Natural killer cell (primary cell): ENCODE measurements around the gene CD248. TPM values are rescaled to one million over a fixed set of nuclear protein-coding genes. Genes with fewer than 3 reads are reported as not detected.
"Not testable (repeated sequence)": the region's sequence is repeated elsewhere in the genome, so short reads cannot be mapped to it uniquely, and the experiment has no call there.

Experiments used
- ATAC-seq, 3 donors: fragments of 150-1000 bp in 2 of 3; fragments of 200-7000 bp in 1 of 3; cut with Tn5 transposase; 1 replicate in 1 of 3; 2 replicates in 2 of 3; pipeline ENCODE4 v1.10.0; 2021; ENCODE audit warnings: mild to moderate bottlenecking in 2 of 3, moderate library complexity in 2 of 3
- DNase-seq, 2 donors: peaks; one replicate each; pipeline versions ENCODE4 v3.0.0 to v3.0.0-alpha.2; 2013 to 2021; ENCODE audit warnings: mixed read lengths in 1 of 2
- H3K27ac ChIP-seq: one replicate; pipeline ENCODE4 v1.5.1; 2013; ENCODE audit warnings: mild to moderate bottlenecking, low read length
- H3K27me3 ChIP-seq: one replicate; pipeline ENCODE4 v1.6.1; 2013; ENCODE audit warnings: low read length; ENCODE audit not compliant: control insufficient read depth, insufficient read depth
- H3K36me3 ChIP-seq: one replicate; pipeline ENCODE4 v1.6.1; 2013; ENCODE audit warnings: low read length; ENCODE audit not compliant: control insufficient read depth, insufficient read depth
- H3K4me1 ChIP-seq: one replicate; pipeline ENCODE4 v1.6.1; 2013; ENCODE audit warnings: low read length; ENCODE audit not compliant: control insufficient read depth, insufficient read depth
- H3K4me3 ChIP-seq: one replicate; pipeline ENCODE4 v1.5.1; 2013; ENCODE audit warnings: low read length
- H3K9me3 ChIP-seq: one replicate; pipeline ENCODE4 v1.6.1; 2013; ENCODE audit warnings: low read length; ENCODE audit not compliant: control insufficient read depth, insufficient read depth
- H3K27ac Mint-ChIP-seq, 2 donors: one replicate each; pipeline ENCODE4 v1.8.0; 2022; ENCODE audit warnings: mild to moderate bottlenecking in 2 of 2, mixed read lengths in 2 of 2, moderate library complexity in 1 of 2
- H3K27me3 Mint-ChIP-seq, 2 donors: one replicate each; pipeline ENCODE4 v1.8.0; 2022; ENCODE audit warnings: low read depth in 2 of 2, mixed read lengths in 2 of 2
- H3K36me3 Mint-ChIP-seq: one replicate; pipeline ENCODE4 v1.8.0; 2022; ENCODE audit warnings: mixed read lengths
- H3K4me1 Mint-ChIP-seq, 2 donors: one replicate each; pipeline ENCODE4 v1.8.0; 2022; ENCODE audit warnings: mixed read lengths in 2 of 2
- H3K4me3 Mint-ChIP-seq: one replicate; pipeline ENCODE4 v1.8.0; 2022; ENCODE audit warnings: mild to moderate bottlenecking, moderate library complexity, mixed read lengths
- H3K9me3 Mint-ChIP-seq, 2 donors: one replicate each; pipeline ENCODE4 v1.8.0; 2022; ENCODE audit warnings: mixed read lengths in 2 of 2
- WGBS: methylation state at CpG from one replicate; pipeline ENCODE4 v1.1.7; 2013; ENCODE audit warnings: missing lambda C conversion rate; ENCODE audit not compliant: insufficient coverage; 5-methylcytosine and 5-hydroxymethylcytosine counted together
- intact Hi-C: fragments of 100-400 bp; cut with micrococcal nuclease; formaldehyde crosslinking; loops from one replicate; pipeline ENCODE4 v1.14.2; 2022
- total RNA-seq, 4 donors: library from RNA; stranded (reverse); fragments of 120-200 nt in 1 of 4; gene quantifications; one replicate each; pipeline versions ENCODE4 v1.2.3 to v1.2.4, GENCODE V29; 2013 to 2022
- TF ChIP-seq, protein P1 (sequence below): fragments of 200-600 bp; IDR thresholded peaks from one replicate; pipeline ENCODE4 v1.8.0; 2022; ENCODE audit warnings: antibody characterized with exemption

The CD248 gene
- total RNA-seq, 3 donors from 2014 or later (not counting 1 experiment from before 2014, with no cell fraction given) = 0.23 to 0.40 (median 0.32) TPM

DNA sequence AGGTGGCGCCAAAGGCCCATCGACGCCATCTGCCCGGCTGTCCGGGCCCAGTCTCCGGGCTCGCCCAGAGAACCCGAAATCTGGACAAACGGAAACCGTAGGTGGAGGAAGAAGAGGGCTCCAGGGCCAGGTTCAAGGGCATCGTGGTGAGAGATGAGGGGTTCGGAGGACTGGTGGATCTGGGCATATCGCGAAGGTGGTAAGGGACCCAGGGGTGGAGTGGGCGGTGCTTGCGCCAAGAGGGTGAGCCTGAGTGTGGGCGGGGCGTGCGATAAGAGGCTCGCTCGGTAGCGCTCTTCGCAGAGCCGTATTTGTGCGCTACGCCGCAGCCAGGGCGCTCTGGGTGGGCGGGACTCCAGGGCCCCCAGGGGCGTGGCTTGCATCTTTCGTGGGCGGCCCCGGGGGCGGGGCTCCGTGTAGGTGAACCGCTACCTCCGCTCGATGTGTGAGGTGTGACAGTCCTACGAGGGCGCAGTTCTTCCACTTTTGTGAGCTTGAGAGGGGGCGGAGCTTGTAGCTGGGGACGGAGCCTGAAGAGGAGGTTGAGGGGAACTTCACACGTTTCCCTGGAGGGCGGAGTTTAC, 4.8 kb downstream of the CD248 start:
- Histone ChIP-seq H3K4me3 (peak overlapping the region; percentile 51), H3K36me3 (no peaks in the 10 kb centered on the region), H3K27me3 (no peaks in the 10 kb centered on the region), H3K9me3 (no peaks in the 10 kb centered on the region), H3K4me1 (peaks cover 23% of the 10 kb centered on the region), H3K27ac (peak overlapping the region; percentile 85)
- Mint-ChIP-seq H3K36me3 (no peaks in the 10 kb centered on the region), H3K4me3 (peak overlapping the region; percentile 98), H3K4me1 (peaks cover 11 to 21% of the 10 kb centered on the region in 2 donors), H3K9me3 (no peaks in the 10 kb centered on the region), H3K27me3 (peaks cover 11 to 22% of the 10 kb centered on the region in 2 donors), H3K27ac (peak overlapping the region; percentile 94 to 97)
- intact Hi-C loops = loop anchor here (1.0 kb wide), 4 partner anchors 16 to 77 kb away; partner anchors contain the start of gene BRMS1
- DNase-seq = peak; percentile 95 to 99
- TF ChIP-seq, protein P1, sequence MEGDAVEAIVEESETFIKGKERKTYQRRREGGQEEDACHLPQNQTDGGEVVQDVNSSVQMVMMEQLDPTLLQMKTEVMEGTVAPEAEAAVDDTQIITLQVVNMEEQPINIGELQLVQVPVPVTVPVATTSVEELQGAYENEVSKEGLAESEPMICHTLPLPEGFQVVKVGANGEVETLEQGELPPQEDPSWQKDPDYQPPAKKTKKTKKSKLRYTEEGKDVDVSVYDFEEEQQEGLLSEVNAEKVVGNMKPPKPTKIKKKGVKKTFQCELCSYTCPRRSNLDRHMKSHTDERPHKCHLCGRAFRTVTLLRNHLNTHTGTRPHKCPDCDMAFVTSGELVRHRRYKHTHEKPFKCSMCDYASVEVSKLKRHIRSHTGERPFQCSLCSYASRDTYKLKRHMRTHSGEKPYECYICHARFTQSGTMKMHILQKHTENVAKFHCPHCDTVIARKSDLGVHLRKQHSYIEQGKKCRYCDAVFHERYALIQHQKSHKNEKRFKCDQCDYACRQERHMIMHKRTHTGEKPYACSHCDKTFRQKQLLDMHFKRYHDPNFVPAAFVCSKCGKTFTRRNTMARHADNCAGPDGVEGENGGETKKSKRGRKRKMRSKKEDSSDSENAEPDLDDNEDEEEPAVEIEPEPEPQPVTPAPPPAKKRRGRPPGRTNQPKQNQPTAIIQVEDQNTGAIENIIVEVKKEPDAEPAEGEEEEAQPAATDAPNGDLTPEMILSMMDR = peak; percentile 57
- WGBS = 0% methylated on average over 44 of the region's 44 CpGs
- ATAC-seq = peak; percentile 77 to 89 (median 78)

DNA sequence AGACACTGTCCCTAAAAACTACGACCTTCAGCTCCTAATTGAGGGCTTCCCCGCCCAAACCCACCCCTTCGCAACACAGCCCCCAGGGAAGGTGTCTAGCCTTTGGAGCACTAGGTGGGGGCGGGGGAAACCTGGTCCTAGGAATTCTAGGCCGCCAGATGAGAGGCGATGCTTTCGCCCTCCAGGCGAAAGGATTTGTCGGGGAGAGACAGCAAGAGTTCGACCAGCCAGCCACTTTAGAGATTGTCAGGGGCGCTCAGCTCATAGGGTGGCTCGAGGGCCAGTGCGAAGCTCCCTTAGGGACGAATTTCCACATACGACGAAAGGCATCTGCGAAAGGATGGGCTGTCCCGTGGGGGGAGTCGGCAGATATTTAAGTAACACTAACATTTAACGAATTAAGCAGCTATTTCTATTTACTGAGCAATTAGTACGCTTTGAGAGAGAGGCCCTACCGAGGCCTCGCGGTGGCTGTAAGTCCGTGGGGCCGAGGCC, 5.3 kb downstream of the CD248 start:
- H3K4me3 ChIP-seq = peak overlapping the region; percentile 51
- 36% methylated on average over 26 of the region's 26 CpGs for WGBS
- H3K9me3 Mint-ChIP-seq = no peaks in the 10 kb centered on the region
- H3K4me3 Mint-ChIP-seq = peak overlapping the region; percentile 98
- no peaks in the 10 kb centered on the region for H3K9me3 ChIP-seq
- no peaks in the 10 kb centered on the region for H3K36me3 ChIP-seq
- no peaks in the 10 kb centered on the region for H3K27me3 ChIP-seq
- H3K36me3 Mint-ChIP-seq = no peaks in the 10 kb centered on the region
- intact Hi-C loops = loop anchor here (1.0 kb wide), 1 partner anchor 37 kb away; no protein-coding TSS in a partner anchor
- peaks cover 11 to 22% of the 10 kb centered on the region in 2 donors for H3K27me3 Mint-ChIP-seq
- DNase-seq (no peak), ATAC-seq (peak in 1 of 3 donors; percentile 65)
- H3K27ac ChIP-seq = peak overlapping the region; percentile 85
- TF ChIP-seq, protein P1 = peak; percentile 93
- peak overlapping the region; percentile 94 to 97 for H3K27ac Mint-ChIP-seq
- H3K4me1 Mint-ChIP-seq = peaks cover 11 to 20% of the 10 kb centered on the region in 2 donors
- H3K4me1 ChIP-seq = peaks cover 23% of the 10 kb centered on the region

DNA sequence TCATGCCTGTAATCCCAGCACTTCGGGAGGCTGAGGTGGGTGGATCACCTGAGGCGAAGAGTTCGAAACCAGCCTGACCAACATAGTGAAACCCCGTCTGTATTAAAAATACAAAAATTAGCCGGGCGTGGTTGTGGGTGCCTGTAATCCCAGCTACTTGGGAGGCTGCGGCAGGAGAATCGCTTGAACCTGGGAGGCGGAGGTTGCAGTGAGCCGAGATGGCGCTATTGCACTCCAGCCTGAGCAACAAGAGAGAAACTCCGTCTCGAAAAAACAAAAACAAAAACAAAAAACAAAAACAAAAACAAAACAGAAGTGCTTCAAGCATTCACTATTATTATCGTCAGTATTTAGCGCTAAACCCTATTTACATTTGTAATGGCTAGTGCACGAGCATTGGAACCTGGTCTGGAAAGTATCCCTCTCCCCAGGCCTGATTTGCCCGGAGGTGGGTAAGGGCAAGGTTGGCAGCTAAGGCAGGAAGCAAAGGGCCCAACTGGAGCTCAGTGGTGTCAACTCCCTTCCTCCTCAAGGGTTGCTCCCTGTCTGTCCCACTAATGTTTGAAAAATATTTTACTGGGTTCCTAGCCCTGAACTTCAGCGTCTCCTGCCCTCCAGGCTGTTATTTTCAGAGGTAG, 5.9 kb downstream of the CD248 start:
- intact Hi-C loops = loop anchor here (1.0 kb wide), 1 partner anchor 37 kb away; no protein-coding TSS in a partner anchor
- not testable (repeated sequence) for H3K27me3 ChIP-seq, H3K27ac ChIP-seq, H3K4me3 Mint-ChIP-seq, H3K4me3 ChIP-seq, H3K36me3 ChIP-seq, H3K36me3 Mint-ChIP-seq, H3K9me3 Mint-ChIP-seq, H3K9me3 ChIP-seq, H3K27ac Mint-ChIP-seq, DNase-seq, ATAC-seq
- peaks cover 11 to 20% of the 10 kb centered on the region in 2 donors for H3K4me1 Mint-ChIP-seq
- peaks cover 9 to 18% of the 10 kb centered on the region in 2 donors for H3K27me3 Mint-ChIP-seq
- peaks cover 23% of the 10 kb centered on the region for H3K4me1 ChIP-seq
- WGBS = 96% methylated on average over 18 of the region's 18 CpGs

DNA sequence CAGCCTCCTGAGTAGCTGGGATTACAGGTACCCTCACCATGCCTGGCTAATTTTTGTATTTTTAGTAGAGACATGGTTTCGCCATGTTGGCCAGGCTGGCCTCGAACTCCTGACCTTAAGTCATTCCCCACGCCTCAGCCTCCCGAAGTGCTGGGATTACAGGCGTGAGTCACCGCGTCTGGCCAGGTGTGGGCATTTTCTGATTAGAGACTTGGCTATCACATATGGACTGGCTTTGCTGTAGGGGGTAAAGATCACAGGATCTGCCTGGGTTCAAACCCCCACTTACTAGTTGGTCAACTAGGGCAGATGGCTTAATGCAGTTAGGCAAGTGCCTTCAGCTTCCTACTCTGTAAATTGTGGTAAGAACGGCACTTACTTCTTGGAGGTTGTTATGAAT, 6.5 kb downstream of the CD248 start:
- no peaks in the 10 kb centered on the region for H3K9me3 ChIP-seq
- peaks cover 23% of the 10 kb centered on the region for H3K4me1 ChIP-seq
- ATAC-seq = no peak
- no peak overlapping the region for H3K27ac Mint-ChIP-seq
- H3K4me1 Mint-ChIP-seq = peaks cover 11 to 20% of the 10 kb centered on the region in 2 donors
- H3K4me3 Mint-ChIP-seq = no peak overlapping the region
- no peaks in the 10 kb centered on the region for H3K36me3 ChIP-seq
- no peak for DNase-seq
- H3K4me3 ChIP-seq = no peak overlapping the region
- 94% methylated on average over 8 of the region's 8 CpGs for WGBS
- H3K27me3 Mint-ChIP-seq = peaks cover 3 to 13% of the 10 kb centered on the region in 2 donors
- intact Hi-C loops = no loop called here
- H3K27me3 ChIP-seq = no peaks in the 10 kb centered on the region
- H3K36me3 Mint-ChIP-seq = no peaks in the 10 kb centered on the region
- H3K9me3 Mint-ChIP-seq = no peaks in the 10 kb centered on the region
- no peak overlapping the region for H3K27ac ChIP-seq
- TF ChIP-seq, protein P1 = no peak
